Measurements from ENCODE around the gene TNFRSF13B.

DNA sequence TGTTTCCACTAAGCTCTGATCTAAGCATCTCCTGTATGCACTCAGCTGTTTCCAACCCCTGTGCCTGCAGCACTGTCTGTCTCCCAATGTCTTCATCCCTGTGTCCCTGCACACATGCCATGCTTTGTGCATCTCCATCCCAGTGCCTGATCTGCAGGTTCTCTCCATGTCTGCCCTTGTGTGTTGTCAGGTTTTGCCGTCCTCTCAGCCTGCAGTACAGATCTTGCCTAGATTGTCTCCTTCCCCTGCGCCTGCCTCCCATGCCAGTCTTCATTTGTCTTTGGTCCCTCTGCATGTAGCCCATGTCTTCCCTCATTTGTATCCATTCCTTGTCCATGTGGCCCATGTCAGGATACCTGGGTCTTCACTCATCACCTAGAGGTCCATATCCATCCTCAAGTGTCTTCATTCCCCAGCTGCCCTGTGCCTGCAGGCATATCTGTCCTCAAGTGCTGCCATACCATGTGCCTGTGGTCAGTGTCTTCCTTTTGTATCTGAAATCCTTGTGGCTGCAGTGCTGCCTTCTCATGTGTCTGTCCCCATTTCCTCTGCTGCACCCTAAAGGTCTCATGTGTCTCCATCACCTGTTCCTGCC, 71.5 kb downstream of the TNFRSF13B start:
- TF ChIP-seq RAD21 (IDR thresholded peaks at IDR 0.05; ENCODE audit: low read depth): no peak
- TF ChIP-seq TEAD4 (IDR thresholded peaks at IDR 0.05): no peak
- TF ChIP-seq, protein P1, sequence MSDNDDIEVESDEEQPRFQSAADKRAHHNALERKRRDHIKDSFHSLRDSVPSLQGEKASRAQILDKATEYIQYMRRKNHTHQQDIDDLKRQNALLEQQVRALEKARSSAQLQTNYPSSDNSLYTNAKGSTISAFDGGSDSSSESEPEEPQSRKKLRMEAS (IDR thresholded peaks at IDR 0.05): no peak
- no peak for TF ChIP-seq TAF1 (IDR thresholded peaks at IDR 0.05; ENCODE audit: low read depth)
- no peak for TF ChIP-seq ZBTB7A (IDR thresholded peaks at IDR 0.05; ENCODE audit: low read depth)
- TF ChIP-seq CEBPB (IDR thresholded peaks at IDR 0.05): no peak
- TF ChIP-seq TCF12 (IDR thresholded peaks at IDR 0.05; ENCODE audit: low read depth): no peak
- TF ChIP-seq NFIC (IDR thresholded peaks at IDR 0.05): no peak
- no peak for TF ChIP-seq EP300 (IDR thresholded peaks at IDR 0.05; ENCODE audit: borderline replicate concordance)

Measured in Ishikawa (cell line).